Thyroid gland (tissue), 4 donors: ENCODE results near the gene EGR4. TPM values are rescaled to one million over a fixed set of nuclear protein-coding genes. Genes with fewer than 3 reads are reported as not detected.

ENCODE experiments used
- DNase-seq, 2 donors: peaks; one replicate each; pipeline ENCODE4 v3.0.0-alpha.2; 2019
- H3K27ac ChIP-seq, 3 donors: fragments of 200-600 bp; sonication (generic); 1 replicate in 2 of 3; 2 replicates in 1 of 3; pipeline ENCODE4 v1.5.1; 2016 to 2019; ENCODE audit warnings: mild to moderate bottlenecking in 1 of 3, moderate library complexity in 1 of 3
- H3K27me3 ChIP-seq: fragments of 200-600 bp; sonication (generic); one replicate; pipeline ENCODE4 v1.5.1; 2019
- H3K36me3 ChIP-seq, 2 donors: fragments of 200-600 bp; sonication (generic); one replicate each; pipeline ENCODE4 v1.5.1; 2016 to 2019
- H3K4me1 ChIP-seq, 2 donors: fragments of 200-600 bp; sonication (generic); one replicate each; pipeline ENCODE4 v1.5.1; 2017 to 2019
- H3K4me3 ChIP-seq, 3 donors: fragments of 200-600 bp; sonication (generic); replicated peaks in 1 of 3; 1 replicate in 2 of 3; 2 replicates in 1 of 3; pipeline ENCODE4 v1.5.1; 2016; ENCODE audit warnings: mild to moderate bottlenecking in 1 of 3
- H3K9me3 ChIP-seq: fragments of 200-600 bp; sonication (generic); one replicate; pipeline ENCODE4 v1.5.1; 2017
- CTCF ChIP-seq, 6 experiments: fragments of 200-600 bp in 3 of 6; fragments of 450-650 bp in 3 of 6; sonication (generic) in 3 of 6; IDR thresholded peaks; one replicate each; pipeline ENCODE4 v1.5.1; 2016 to 2019; ENCODE audit warnings: antibody characterized with exemption in 6 of 6, mild to moderate bottlenecking in 2 of 6, inconsistent platforms in 1 of 6, moderate library complexity in 1 of 6
- POLR2A ChIP-seq, 2 donors: fragments of 450-650 bp; IDR thresholded peaks; one replicate each; pipeline ENCODE4 v1.6.1; 2017; ENCODE audit warnings: antibody characterized with exemption in 2 of 2, mild to moderate bottlenecking in 2 of 2, moderate library complexity in 1 of 2
- WGBS, 2 donors: methylation state at CpG; one replicate each; pipeline ENCODE4 v1.1.5; 2017; 5-methylcytosine and 5-hydroxymethylcytosine counted together
- intact Hi-C: fragments of 100-400 bp; cut with DNase I; formaldehyde crosslinking; loops from one replicate; pipeline ENCODE4 v1.15.1; 2023
- small RNA-seq: library from RNA; depleted of rRNA; stranded (forward); fragments of <200 nt; gene quantifications from one replicate; pipeline ENCODE3, GENCODE V24; 2016
- total RNA-seq, 4 donors: library from RNA; depleted of rRNA; stranded (reverse); fragments of >200 nt; gene quantifications; one replicate each; pipeline ENCODE4 v1.2.3, GENCODE V29; 2016

The EGR4 gene
- total RNA-seq, 4 donors from 2014 or later = not detected

- intact Hi-C loops = loop anchor here (10.0 kb wide), 1 partner anchor 130 kb away; no protein-coding TSS in a partner anchor
- H3K4me3 ChIP-seq = no peak overlapping the region
- no peaks in the 10 kb centered on the region for H3K4me1 ChIP-seq
- no peaks in the 10 kb centered on the region for H3K27me3 ChIP-seq
- H3K27ac ChIP-seq = no peak overlapping the region
- H3K9me3 ChIP-seq = no peaks in the 10 kb centered on the region
- TF ChIP-seq POLR2A (IDR thresholded peaks at IDR 0.05) = no peak
- TF ChIP-seq CTCF (IDR thresholded peaks at IDR 0.05) = no peak
- peaks cover 68 to 82% of the 10 kb centered on the region in 2 donors for H3K36me3 ChIP-seq
- WGBS, 2 donors = 88 to 98% methylated on average over 3 of the region's 3 CpGs
- no peak for DNase-seq
Observed at GRCh38 chr2:73244580-73244979, 48.8 kb downstream of the EGR4 start.

GRCh38 chr2:73243884-73244570 is 49.3 kb downstream of the EGR4 start:
- Histone ChIP-seq H3K27me3 (no peaks in the 10 kb centered on the region), H3K9me3 (no peaks in the 10 kb centered on the region), H3K36me3 (peaks cover 63 to 78% of the 10 kb centered on the region in 2 donors), H3K4me3 (no peak overlapping the region), H3K27ac (no peak overlapping the region), H3K4me1 (no peaks in the 10 kb centered on the region)
- DNase-seq = no peak
- intact Hi-C loops = loop anchor here (10.0 kb wide), 1 partner anchor 131 kb away; no protein-coding TSS in a partner anchor
- WGBS, 2 donors = 34 to 51% methylated on average over 5 of the region's 5 CpGs
- TF ChIP-seq POLR2A (IDR thresholded peaks at IDR 0.05) = no peak

Small RNAs within 50 kb of the gene (small RNA-seq; reads per million reads assigned to genes)
- gene RNU6-111P = not detected

Other genes with a start within 250 kb of the EGR4 start
- 10 to 100 TPM; 10.3 to 17.2 (median 16.5) TPM for gene SFXN5, start 221.8 kb downstream of the EGR4 start, total RNA-seq
- gene RAB11FIP5, start 180.6 kb downstream of the EGR4 start, total RNA-seq = 10 to 100 TPM; 34.4 to 39.4 (median 37.3) TPM
- not detected for gene NOTO, start 91.0 kb downstream of the EGR4 start, total RNA-seq
- 10 to 100 TPM; 14.4 to 18.1 (median 16.2) TPM for gene SMYD5, start 79.3 kb downstream of the EGR4 start, total RNA-seq
- gene PRADC1, start 60.3 kb downstream of the EGR4 start, total RNA-seq = 10 to 100 TPM; 14.3 to 65.2 (median 33.2) TPM
- 100 to 1,000 TPM; 160 to 205 (median 189) TPM for gene CCT7, start 59.2 kb downstream of the EGR4 start, total RNA-seq
- gene FBXO41, start 9.1 kb downstream of the EGR4 start, total RNA-seq = 1 to 10 TPM in 2 of 4 donors, under 1 TPM in 2; 0.79 to 3.8 (median 1.3) TPM
- 10 to 100 TPM; 38.7 to 66.6 (median 44.4) TPM for gene ALMS1, start 92.3 kb upstream of the EGR4 start, total RNA-seq